Vagina (tissue), 2 donors: ENCODE measurements around the gene NEK8. TPM values are rescaled to one million over a fixed set of nuclear protein-coding genes. Genes with fewer than 3 reads are reported as not detected.

Source experiments
- DNase-seq, 2 donors: peaks; one replicate each; pipeline ENCODE4 v3.0.0-alpha.2; 2017; ENCODE audit errors: extremely low spot score in 2 of 2
- H3K27ac ChIP-seq: fragments of 200-600 bp; sonication (generic); one replicate; pipeline ENCODE4 v1.5.1; 2019
- H3K27me3 ChIP-seq: fragments of 200-600 bp; sonication (generic); one replicate; pipeline ENCODE4 v1.5.1; 2019
- H3K36me3 ChIP-seq, 2 donors: fragments of 200-600 bp; sonication (generic); one replicate each; pipeline ENCODE4 v1.5.1; 2017 to 2019
- H3K4me1 ChIP-seq: fragments of 200-600 bp; sonication (generic); one replicate; pipeline ENCODE4 v1.5.1; 2019
- H3K4me3 ChIP-seq, 2 donors: fragments of 200-600 bp; sonication (generic); 1 replicate in 1 of 2; 2 replicates in 1 of 2; pipeline ENCODE4 v1.5.1; 2016 to 2019
- H3K9me3 ChIP-seq: fragments of 200-600 bp; sonication (generic); one replicate; pipeline ENCODE4 v1.5.1; 2019
- POLR2A ChIP-seq, 2 donors: fragments of 450-650 bp; IDR thresholded peaks; one replicate each; pipeline ENCODE4 v1.6.1; 2017; ENCODE audit warnings: antibody characterized with exemption in 2 of 2, mild to moderate bottlenecking in 2 of 2, moderate library complexity in 2 of 2
- POLR2AphosphoS5 ChIP-seq, 2 donors: sonication (generic); formaldehyde crosslinking; IDR thresholded peaks; one replicate each; pipeline ENCODE4 v1.9.0; 2017; ENCODE audit warnings: antibody characterized with exemption in 2 of 2, mild to moderate bottlenecking in 2 of 2, low read depth in 1 of 2; ENCODE audit not compliant: insufficient read depth in 1 of 2
- intact Hi-C: fragments of 100-400 bp; cut with DNase I; formaldehyde crosslinking; loops from one replicate; pipeline ENCODE4 v1.15.1; 2023
- total RNA-seq: library from RNA; depleted of rRNA; stranded (reverse); fragments of >200 nt; gene quantifications from one replicate; pipeline ENCODE4 v1.2.3, GENCODE V29; 2016
- TF ChIP-seq, protein P1 (sequence below), 3 experiments: fragments of 450-650 bp in 2 of 3; fragments of 200-600 bp in 1 of 3; sonication (generic) in 1 of 3; IDR thresholded peaks; one replicate each; pipeline ENCODE4 v1.5.1; 2017 to 2019; ENCODE audit warnings: antibody characterized with exemption in 3 of 3, mild to moderate bottlenecking in 2 of 3, moderate library complexity in 2 of 3

NEK8 gene
- total RNA-seq, 1 donor from 2014 or later = 0.98 TPM

GRCh38 chr17:28700830-28701492, 27.6 kb upstream of the NEK8 start:
- Histone ChIP-seq H3K4me1 (no peaks in the 10 kb centered on the region), H3K27ac (no peak overlapping the region), H3K9me3 (no peaks in the 10 kb centered on the region), H3K36me3 (peaks cover 6 to 86% of the 10 kb centered on the region in 2 donors), H3K27me3 (no peaks in the 10 kb centered on the region), H3K4me3 (no peak overlapping the region)
- no peak for DNase-seq
- TF ChIP-seq POLR2A (IDR thresholded peaks at IDR 0.05) (no peak), POLR2AphosphoS5 (IDR thresholded peaks at IDR 0.05; ENCODE audit: insufficient read depth in 1 of 2, low read depth in 1 of 2) (no peak)
- TF ChIP-seq, protein P1, sequence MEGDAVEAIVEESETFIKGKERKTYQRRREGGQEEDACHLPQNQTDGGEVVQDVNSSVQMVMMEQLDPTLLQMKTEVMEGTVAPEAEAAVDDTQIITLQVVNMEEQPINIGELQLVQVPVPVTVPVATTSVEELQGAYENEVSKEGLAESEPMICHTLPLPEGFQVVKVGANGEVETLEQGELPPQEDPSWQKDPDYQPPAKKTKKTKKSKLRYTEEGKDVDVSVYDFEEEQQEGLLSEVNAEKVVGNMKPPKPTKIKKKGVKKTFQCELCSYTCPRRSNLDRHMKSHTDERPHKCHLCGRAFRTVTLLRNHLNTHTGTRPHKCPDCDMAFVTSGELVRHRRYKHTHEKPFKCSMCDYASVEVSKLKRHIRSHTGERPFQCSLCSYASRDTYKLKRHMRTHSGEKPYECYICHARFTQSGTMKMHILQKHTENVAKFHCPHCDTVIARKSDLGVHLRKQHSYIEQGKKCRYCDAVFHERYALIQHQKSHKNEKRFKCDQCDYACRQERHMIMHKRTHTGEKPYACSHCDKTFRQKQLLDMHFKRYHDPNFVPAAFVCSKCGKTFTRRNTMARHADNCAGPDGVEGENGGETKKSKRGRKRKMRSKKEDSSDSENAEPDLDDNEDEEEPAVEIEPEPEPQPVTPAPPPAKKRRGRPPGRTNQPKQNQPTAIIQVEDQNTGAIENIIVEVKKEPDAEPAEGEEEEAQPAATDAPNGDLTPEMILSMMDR (IDR thresholded peaks at IDR 0.05) = no peak
- intact Hi-C loops = no loop called here

DNA sequence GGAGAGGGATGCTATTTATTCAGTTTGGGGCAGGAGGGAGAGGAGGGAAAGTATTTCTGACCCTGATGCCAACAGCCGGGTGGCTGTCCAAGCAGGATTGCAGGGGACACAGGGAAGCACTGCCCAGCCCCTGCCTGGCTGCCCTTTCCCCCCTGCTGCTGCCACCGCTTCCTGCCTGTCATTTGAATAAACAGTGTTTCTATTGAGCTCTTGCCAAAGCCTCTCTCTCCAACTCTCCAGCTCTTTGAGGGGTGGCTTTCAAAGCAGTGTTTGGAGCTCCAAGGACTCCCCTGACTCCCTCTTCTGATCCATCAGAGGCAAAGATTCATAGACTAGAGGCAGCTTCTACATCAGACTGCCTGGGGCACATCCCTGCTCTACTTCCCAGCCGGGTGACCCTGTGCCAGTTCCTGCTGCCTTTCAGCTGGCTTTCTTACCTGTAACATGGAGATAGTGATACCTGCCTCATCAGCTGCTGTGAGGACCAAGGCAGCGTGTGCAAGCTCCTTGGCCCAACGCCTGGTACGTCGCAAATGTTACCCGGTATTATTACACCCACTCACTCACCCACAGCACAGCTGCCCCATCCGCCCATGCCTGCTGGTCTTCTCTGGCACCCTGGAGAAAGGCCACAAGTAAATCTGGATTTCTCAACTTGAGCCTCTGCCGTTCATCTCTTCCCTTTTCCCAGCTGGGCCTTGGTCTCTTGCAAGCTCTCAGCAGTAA, 26.4 kb upstream of the NEK8 start:
- intact Hi-C loops = no loop called here
- DNase-seq = no peak
- Histone ChIP-seq H3K9me3 (no peaks in the 10 kb centered on the region), H3K4me3 (no peak overlapping the region), H3K36me3 (peaks cover 6 to 74% of the 10 kb centered on the region in 2 donors), H3K27me3 (no peaks in the 10 kb centered on the region), H3K27ac (no peak overlapping the region), H3K4me1 (no peaks in the 10 kb centered on the region)
- TF ChIP-seq POLR2AphosphoS5 (IDR thresholded peaks at IDR 0.05; ENCODE audit: insufficient read depth in 1 of 2, low read depth in 1 of 2) (no peak), POLR2A (IDR thresholded peaks at IDR 0.05) (no peak)
- TF ChIP-seq, protein P1 (IDR thresholded peaks at IDR 0.05) = no peak

DNA sequence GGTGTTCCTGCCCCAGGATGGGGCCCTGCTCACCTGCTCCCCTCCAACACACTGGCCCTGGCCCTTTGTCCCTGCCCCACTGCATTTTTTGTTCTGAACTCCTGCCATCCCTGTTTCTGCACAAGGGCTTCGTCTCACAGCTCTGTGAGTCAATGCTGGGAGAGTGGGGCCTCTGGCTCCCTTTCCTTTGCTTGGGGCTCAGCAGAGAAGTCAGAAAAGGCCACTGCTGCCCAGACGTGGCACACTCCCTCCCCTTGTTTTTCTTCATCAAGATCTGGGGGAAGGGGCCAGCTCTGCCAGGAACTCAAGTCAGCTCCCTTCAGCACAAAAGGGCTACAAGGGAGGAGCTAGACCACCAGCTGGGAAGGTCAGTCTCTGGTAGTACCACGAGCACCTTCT, 25.8 kb upstream of the NEK8 start:
- Histone ChIP-seq H3K27me3 (no peaks in the 10 kb centered on the region), H3K4me3 (no peak overlapping the region), H3K27ac (no peak overlapping the region), H3K4me1 (no peaks in the 10 kb centered on the region), H3K36me3 (peaks cover 6 to 69% of the 10 kb centered on the region in 2 donors), H3K9me3 (no peaks in the 10 kb centered on the region)
- no peak for DNase-seq
- no peak for TF ChIP-seq POLR2AphosphoS5 (IDR thresholded peaks at IDR 0.05; ENCODE audit: insufficient read depth in 1 of 2, low read depth in 1 of 2)
- TF ChIP-seq, protein P1 (IDR thresholded peaks at IDR 0.05) = no peak
- no peak for TF ChIP-seq POLR2A (IDR thresholded peaks at IDR 0.05)
- intact Hi-C loops = no loop called here

GRCh38 chr17:28703552-28704218, 24.9 kb upstream of the NEK8 start:
- no peaks in the 10 kb centered on the region for H3K27me3 ChIP-seq
- H3K4me3 ChIP-seq = no peak overlapping the region
- peaks cover 6 to 60% of the 10 kb centered on the region in 2 donors for H3K36me3 ChIP-seq
- H3K4me1 ChIP-seq = no peaks in the 10 kb centered on the region
- no peak overlapping the region for H3K27ac ChIP-seq
- intact Hi-C loops = no loop called here
- H3K9me3 ChIP-seq = no peaks in the 10 kb centered on the region
- TF ChIP-seq POLR2AphosphoS5 (IDR thresholded peaks at IDR 0.05; ENCODE audit: insufficient read depth in 1 of 2, low read depth in 1 of 2) (no peak), POLR2A (IDR thresholded peaks at IDR 0.05) (no peak)
- TF ChIP-seq, protein P1 (IDR thresholded peaks at IDR 0.05) = no peak
- DNase-seq = no peak
